K562 (cell line): Measurements from ENCODE around the gene ISYNA1. TPM values are rescaled to one million over a fixed set of nuclear protein-coding genes. Genes with fewer than 3 reads are reported as not detected.

Experiments used
- BRCA1 ChIP-seq, 2 experiments: fragments of 450-650 bp in 1 of 2; sonication (generic) in 1 of 2; formaldehyde crosslinking in 1 of 2; IDR thresholded peaks; 2 replicates each; pipeline versions ENCODE4 v1.5.0 to v1.6.1; 2017 to 2020; ENCODE audit warnings: mild to moderate bottlenecking in 1 of 2, missing genetic modification reagents in 1 of 2
- CHCHD3 ChIP-seq: fragments of 250-450 bp; sonication (Bioruptor Pico); IDR thresholded peaks from 2 replicates; pipeline ENCODE4 v2.1.2; 2022; ENCODE audit warnings: mild to moderate bottlenecking
- HSF4 ChIP-seq: fragments of 250-450 bp; sonication (Bioruptor Pico); IDR thresholded peaks from 2 replicates; pipeline ENCODE4 v2.1.2; 2022; ENCODE audit warnings: mild to moderate bottlenecking, moderate library complexity, borderline replicate concordance
- MAX ChIP-seq: sonication (generic); formaldehyde crosslinking; IDR thresholded peaks from 2 replicates; pipeline ENCODE4 v1.9.0; 2022; ENCODE audit warnings: mild to moderate bottlenecking, missing genetic modification reagents
- NR0B1 ChIP-seq: fragments of 450-650 bp; IDR thresholded peaks from one replicate; pipeline ENCODE4 v1.6.1; 2018; ENCODE audit warnings: mild to moderate bottlenecking, moderate library complexity; ENCODE audit not compliant: partially characterized antibody
- SP1 ChIP-seq: sonication (generic); formaldehyde crosslinking; IDR thresholded peaks from 2 replicates; pipeline ENCODE4 v1.8.1; 2022; ENCODE audit warnings: mild to moderate bottlenecking, missing genetic modification reagents
- SRSF9 ChIP-seq: fragments of 200-400 bp; formaldehyde crosslinking; IDR thresholded peaks from 2 replicates; pipeline ENCODE4 v1.6.1; 2017; ENCODE audit warnings: low read depth, low read length, borderline replicate concordance
- ZNF717 ChIP-seq: fragments of 250-450 bp; sonication (Bioruptor Pico); IDR thresholded peaks from 2 replicates; pipeline ENCODE4 v1.5.0; 2021
- polyA plus RNA-seq, 8 experiments: library from polyadenylated mRNA; depleted of rRNA in 4 of 8; stranded (reverse) in 5 of 8; unstranded in 3 of 8; fragments of >200 nt; fragmentation: Nextera tagmentation in 2 of 8; fragmentation: Illumina TruSeq in 1 of 8; extraction: Ambion mirVana in 2 of 8; extraction: Trizol in 1 of 8; gene quantifications; 2 replicates each; pipeline versions ENCODE4 v1.2.1 to v1.2.3, GENCODE V29; 2011 to 2014; ENCODE audit warnings: inconsistent platforms in 1 of 8, missing spikeins in 1 of 8
- total RNA-seq, 7 experiments: library from RNA; depleted of rRNA in 6 of 7; stranded (reverse); fragments of >200 nt in 6 of 7; fragmentation: Illumina TruSeq in 2 of 7; extraction: Trizol in 2 of 7; gene quantifications; 2 replicates each; pipeline versions ENCODE4 v1.2.1 to v1.2.3, GENCODE V29; 2011 to 2021; ENCODE audit warnings: low replicate concordance in 1 of 7

ISYNA1 gene
- total and polyA plus RNA-seq, 9 of the 15 experiments (the other 6 are each of a cell fraction or from before 2014, with no cell fraction given): 21.8 to 460 (median 93.2) TPM

GRCh38 chr19:18452386-18452785, 14.5 kb upstream of the ISYNA1 start (continued):
- no peak for TF ChIP-seq NR0B1
- TF ChIP-seq MAX (CRISPR knock-in tag): no peak
- TF ChIP-seq BRCA1 (IDR thresholded peaks at IDR 0.05): no peak
- no peak for TF ChIP-seq BRCA1 (CRISPR knock-in tag; IDR thresholded peaks at IDR 0.05)
- no peak for TF ChIP-seq ZNF717
- no peak for TF ChIP-seq HSF4 (CRISPR knock-in tag)
- no peak for TF ChIP-seq SRSF9
- TF ChIP-seq CHCHD3 (CRISPR knock-in tag): no peak
- TF ChIP-seq SP1: no peak
- TF ChIP-seq, all 486 proteins: peak for 0
